ENCODE results near the gene TAF1B.

TAF1B gene

DNA sequence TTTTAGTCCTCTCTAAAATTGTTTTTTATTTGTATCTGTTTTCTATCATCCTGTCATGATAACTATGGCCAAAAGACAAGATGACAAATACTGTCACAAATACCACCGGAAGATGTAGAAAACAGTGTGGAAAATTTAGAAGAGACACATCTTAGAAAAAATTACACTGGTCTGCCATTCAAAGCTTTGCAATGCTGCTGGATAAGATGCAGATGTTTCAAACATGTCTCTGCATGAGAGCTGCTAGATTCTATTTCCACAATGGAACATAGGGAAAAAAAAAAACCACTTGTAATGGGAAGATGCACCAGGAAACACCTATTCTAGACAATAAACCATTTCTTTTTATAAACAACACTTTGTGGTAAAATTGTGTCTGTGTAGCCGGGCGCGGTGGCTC lies 5.8 kb upstream of the TAF1B start:
- H3K4me3 ChIP-seq (ENCODE audit: insufficient read depth, low read length, poor library complexity, severe bottlenecking) = no peak overlapping the region
- TF ChIP-seq, protein P1, sequence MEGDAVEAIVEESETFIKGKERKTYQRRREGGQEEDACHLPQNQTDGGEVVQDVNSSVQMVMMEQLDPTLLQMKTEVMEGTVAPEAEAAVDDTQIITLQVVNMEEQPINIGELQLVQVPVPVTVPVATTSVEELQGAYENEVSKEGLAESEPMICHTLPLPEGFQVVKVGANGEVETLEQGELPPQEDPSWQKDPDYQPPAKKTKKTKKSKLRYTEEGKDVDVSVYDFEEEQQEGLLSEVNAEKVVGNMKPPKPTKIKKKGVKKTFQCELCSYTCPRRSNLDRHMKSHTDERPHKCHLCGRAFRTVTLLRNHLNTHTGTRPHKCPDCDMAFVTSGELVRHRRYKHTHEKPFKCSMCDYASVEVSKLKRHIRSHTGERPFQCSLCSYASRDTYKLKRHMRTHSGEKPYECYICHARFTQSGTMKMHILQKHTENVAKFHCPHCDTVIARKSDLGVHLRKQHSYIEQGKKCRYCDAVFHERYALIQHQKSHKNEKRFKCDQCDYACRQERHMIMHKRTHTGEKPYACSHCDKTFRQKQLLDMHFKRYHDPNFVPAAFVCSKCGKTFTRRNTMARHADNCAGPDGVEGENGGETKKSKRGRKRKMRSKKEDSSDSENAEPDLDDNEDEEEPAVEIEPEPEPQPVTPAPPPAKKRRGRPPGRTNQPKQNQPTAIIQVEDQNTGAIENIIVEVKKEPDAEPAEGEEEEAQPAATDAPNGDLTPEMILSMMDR (IDR thresholded peaks at IDR 0.05; ENCODE audit: insufficient read depth, low read length, poor library complexity, severe bottlenecking) = no peak
- no peak for TF ChIP-seq EZH2phosphoT487 (conservative IDR thresholded peaks at IDR 0.05; ENCODE audit: low read length)
- H3K9me3 ChIP-seq (ENCODE audit: insufficient read depth, low read length) = no peaks in the 10 kb centered on the region
- no peaks in the 10 kb centered on the region for H3K27me3 ChIP-seq (ENCODE audit: low read length)
- H3K79me2 ChIP-seq (ENCODE audit: insufficient read depth, low read length) = no peaks in the 10 kb centered on the region
- H4K20me1 ChIP-seq (ENCODE audit: low read depth, low read length) = no peaks in the 10 kb centered on the region
- no peak overlapping the region for H2AFZ ChIP-seq (ENCODE audit: low read depth, low read length, severe bottlenecking)
- no peak overlapping the region for H3K9ac ChIP-seq (ENCODE audit: low read length)
- peaks cover 2% of the 10 kb centered on the region; the same call in 1 of the 2 replicates for H3F3A ChIP-seq (ENCODE audit: insufficient read depth)
- H3K27ac ChIP-seq (ENCODE audit: low read depth, low read length) = no peak overlapping the region
- H3K36me3 ChIP-seq (ENCODE audit: low read length) = no peaks in the 10 kb centered on the region
- H3K9me2 ChIP-seq (replicated peaks; ENCODE audit: insufficient read depth, low read length) = no peaks in the 10 kb centered on the region
- no peak overlapping the region for H3K4me2 ChIP-seq (ENCODE audit: low read depth, low read length, poor library complexity, severe bottlenecking)

DNA sequence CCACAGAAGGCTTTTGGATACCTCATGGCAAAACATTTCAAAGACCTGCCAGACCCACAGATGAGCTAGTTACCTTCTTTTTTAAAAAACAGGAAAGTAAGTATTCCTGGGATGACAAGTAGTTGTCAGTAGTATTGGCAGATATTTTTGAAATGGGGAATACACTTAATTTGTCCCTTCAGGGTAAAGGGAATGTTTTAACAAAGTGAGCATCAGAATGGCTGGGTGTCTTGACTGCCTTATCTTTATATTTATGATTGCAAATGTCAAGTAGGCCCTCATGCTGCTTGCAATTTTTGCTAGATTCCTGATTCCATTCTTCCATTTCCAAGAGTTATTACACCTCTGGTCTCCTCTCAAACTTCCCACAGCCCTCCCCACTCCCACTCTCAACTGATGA lies 4.9 kb upstream of the TAF1B start:
- Histone ChIP-seq H3K9me2 (replicated peaks; ENCODE audit: insufficient read depth, low read length) (no peaks in the 10 kb centered on the region), H3K4me2 (ENCODE audit: low read depth, low read length, poor library complexity, severe bottlenecking) (no peak overlapping the region), H3K36me3 (ENCODE audit: low read length) (no peaks in the 10 kb centered on the region), H3K27me3 (ENCODE audit: low read length) (no peaks in the 10 kb centered on the region), H3K9me3 (ENCODE audit: insufficient read depth, low read length) (no peaks in the 10 kb centered on the region), H3K4me3 (ENCODE audit: insufficient read depth, low read length, poor library complexity, severe bottlenecking) (no peak overlapping the region), H4K20me1 (ENCODE audit: low read depth, low read length) (no peaks in the 10 kb centered on the region), H3K79me2 (ENCODE audit: insufficient read depth, low read length) (no peaks in the 10 kb centered on the region), H3F3A (ENCODE audit: insufficient read depth) (peaks cover 5% of the 10 kb centered on the region; the same call in 1 of the 2 replicates), H3K27ac (ENCODE audit: low read depth, low read length) (no peak overlapping the region), H3K9ac (ENCODE audit: low read length) (no peak overlapping the region), H2AFZ (ENCODE audit: low read depth, low read length, severe bottlenecking) (no peak overlapping the region)
- TF ChIP-seq, protein P1 (IDR thresholded peaks at IDR 0.05; ENCODE audit: insufficient read depth, low read length, poor library complexity, severe bottlenecking) = no peak
- no peak for TF ChIP-seq EZH2phosphoT487 (conservative IDR thresholded peaks at IDR 0.05; ENCODE audit: low read length)

DNA sequence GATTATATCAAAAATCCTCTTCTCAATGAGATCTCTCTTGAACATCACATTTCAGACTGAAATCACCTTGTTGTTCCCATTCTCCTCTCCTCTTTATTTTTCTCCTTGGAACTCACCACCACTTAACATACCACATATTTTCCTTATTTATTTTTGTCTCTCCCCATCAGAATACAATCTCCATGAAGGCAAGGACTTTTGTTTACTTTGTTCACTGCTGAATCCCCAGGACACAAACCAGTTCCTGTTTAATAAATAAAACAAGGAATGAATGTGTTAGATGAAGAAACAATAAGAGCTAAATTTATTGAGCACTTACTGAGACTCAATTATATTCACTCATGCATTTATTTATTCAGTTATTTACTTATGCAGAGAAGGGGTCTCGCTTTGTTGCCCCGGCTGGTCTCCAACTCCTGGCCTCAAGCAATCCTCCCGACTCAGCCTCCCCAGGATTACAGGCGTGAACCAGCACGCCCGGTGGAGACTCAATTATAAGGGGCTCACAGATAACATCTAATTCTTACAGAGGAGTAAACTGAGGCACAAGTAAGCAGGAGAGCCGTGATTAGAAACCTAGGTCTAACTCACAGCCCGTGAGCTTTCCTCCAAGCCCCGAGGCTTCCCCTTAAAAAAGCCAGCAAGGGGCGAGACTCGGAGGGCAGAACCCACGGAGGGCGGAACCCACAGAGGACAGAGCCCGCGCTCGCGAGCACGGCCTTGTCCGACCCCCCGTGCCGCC lies 616 bp upstream of the TAF1B start:
- Histone ChIP-seq H3K36me3 (ENCODE audit: low read length) (peaks cover 13% of the 10 kb centered on the region; the same call in 1 of the 2 replicates), H3K27ac (ENCODE audit: low read depth, low read length) (peak overlapping the region; percentile 83), H3K27me3 (ENCODE audit: low read length) (no peaks in the 10 kb centered on the region), H3F3A (ENCODE audit: insufficient read depth) (peaks cover 16% of the 10 kb centered on the region), H3K4me2 (ENCODE audit: low read depth, low read length, poor library complexity, severe bottlenecking) (peak overlapping the region; percentile 88), H4K20me1 (ENCODE audit: low read depth, low read length) (peaks cover 5% of the 10 kb centered on the region; the same call in 1 of the 2 replicates), H3K9me2 (replicated peaks; ENCODE audit: insufficient read depth, low read length) (no peaks in the 10 kb centered on the region), H2AFZ (ENCODE audit: low read depth, low read length, severe bottlenecking) (peak overlapping the region; percentile 85), H3K4me3 (ENCODE audit: insufficient read depth, low read length, poor library complexity, severe bottlenecking) (peak overlapping the region; percentile 89), H3K79me2 (ENCODE audit: insufficient read depth, low read length) (peaks cover 40% of the 10 kb centered on the region), H3K9ac (ENCODE audit: low read length) (peak overlapping the region; percentile 74), H3K9me3 (ENCODE audit: insufficient read depth, low read length) (no peaks in the 10 kb centered on the region)
- no peak for TF ChIP-seq EZH2phosphoT487 (conservative IDR thresholded peaks at IDR 0.05; ENCODE audit: low read length)
- TF ChIP-seq, protein P1 (IDR thresholded peaks at IDR 0.05; ENCODE audit: insufficient read depth, low read length, poor library complexity, severe bottlenecking) = no peak

Data from SU-DHL-6 (cell line).